Stimulated activated CD4-positive, alpha-beta T cell treated with anti-CD3 and anti-CD28 coated beads, Interleukin-1b, Interleukin-23, amount 100 ng/mL, for 24 hours (primary cell): ENCODE measurements around the gene APBB1.

Experiments used
- DNase-seq, 4 experiments: peaks; one replicate each; pipeline ENCODE4 v3.0.0-alpha.2; 2020; ENCODE audit warnings: low read depth in 4 of 4, low spot score in 1 of 4

APBB1 gene

DNA sequence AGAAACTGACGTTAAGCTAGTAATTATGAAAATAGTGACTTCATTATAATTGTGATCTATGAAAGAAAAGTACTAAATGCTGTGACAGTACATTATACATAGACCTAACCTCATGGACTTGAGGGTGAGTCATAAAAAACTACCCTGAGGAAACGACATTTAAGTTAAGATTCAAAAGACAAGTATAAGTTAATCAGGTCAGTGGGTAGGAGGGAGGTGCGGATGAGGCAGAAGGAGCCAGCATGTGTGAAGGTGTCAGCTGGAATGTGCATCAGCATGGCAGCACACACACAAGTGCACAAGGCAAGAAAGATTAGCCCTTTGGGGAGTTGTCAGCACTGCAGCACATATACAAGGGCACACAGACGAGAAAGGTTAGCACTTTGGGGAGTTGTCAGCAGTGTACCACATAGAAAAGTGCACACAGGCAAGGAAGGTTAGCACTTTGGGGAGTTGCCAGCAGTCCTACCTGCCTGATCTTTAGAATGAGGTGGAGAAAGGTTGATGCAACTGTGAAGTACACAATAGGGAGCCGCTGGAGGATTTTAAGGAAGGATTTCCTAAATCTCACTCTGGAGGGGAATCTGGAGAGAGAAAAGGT lies 67.0 kb downstream of the APBB1 start:
- DNase-seq: peak in 1 of 4 experiments; percentile 10

DNA sequence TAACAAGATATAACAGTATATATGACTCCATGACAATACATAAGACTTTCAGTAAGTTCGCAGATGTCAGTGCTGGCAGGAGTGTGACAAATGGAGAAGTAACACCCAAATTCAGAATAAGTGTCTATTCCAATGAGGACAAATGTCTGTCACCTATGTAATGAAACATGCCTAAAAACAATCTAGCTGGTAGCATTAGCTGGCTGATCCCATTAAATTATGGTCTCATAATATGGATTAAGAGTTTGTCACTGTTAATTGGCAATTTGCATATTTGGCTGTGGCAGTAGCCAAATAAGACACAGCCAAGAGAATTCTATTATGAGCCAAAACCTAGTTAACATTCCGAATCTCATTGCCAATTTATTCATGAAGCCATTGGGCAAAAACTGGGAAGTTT lies 68.4 kb downstream of the APBB1 start:
- DNase-seq: no peak

GRCh38 chr11:6350043-6350442 lies 68.9 kb downstream of the APBB1 start:
- DNase-seq: no peak

DNA sequence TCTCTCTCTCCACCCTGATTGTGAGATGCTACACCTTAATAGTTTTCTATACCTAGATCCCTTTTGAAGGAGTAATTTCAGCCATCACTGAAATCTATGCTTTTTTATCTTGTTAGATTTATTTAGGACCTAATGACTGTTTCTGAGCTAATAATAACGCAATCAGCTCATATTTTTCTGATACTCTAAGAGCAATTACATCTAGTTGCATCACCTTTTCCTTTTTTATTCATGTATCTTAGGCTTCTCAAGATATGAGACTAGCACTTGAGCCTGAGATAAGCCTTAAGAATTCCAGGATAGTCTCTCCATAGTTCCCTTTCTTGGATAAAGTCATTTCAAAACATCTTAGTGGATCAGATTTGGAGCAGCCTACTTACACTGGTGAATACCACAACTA lies 73.5 kb downstream of the APBB1 start:
- DNase-seq: no peak
